Neural crest cell (in vitro differentiated cells): ENCODE measurements around the gene CDH18. TPM values are rescaled to one million over a fixed set of nuclear protein-coding genes. Genes with fewer than 3 reads are reported as not detected.

Source experiments
- DNase-seq: peaks from one replicate; pipeline ENCODE4 v3.0.0; 2021; ENCODE audit warnings: low read depth, mixed read lengths, low spot score
- H3K27ac Mint-ChIP-seq: one replicate; pipeline ENCODE4 v1.8.0; 2021; ENCODE audit warnings: mild to moderate bottlenecking, mixed read lengths; ENCODE audit not compliant: unreplicated experiment
- H3K27me3 Mint-ChIP-seq: 2 replicates; pipeline ENCODE4 v1.8.0; 2021; ENCODE audit warnings: low read depth, mild to moderate bottlenecking, mixed read lengths
- H3K36me3 Mint-ChIP-seq: 2 replicates; pipeline ENCODE4 v1.8.0; 2021; ENCODE audit warnings: low read depth, mild to moderate bottlenecking, mixed read lengths
- H3K4me1 Mint-ChIP-seq: 2 replicates; pipeline ENCODE4 v1.8.0; 2021; ENCODE audit warnings: mixed read lengths
- H3K4me3 Mint-ChIP-seq: one replicate; pipeline ENCODE4 v1.8.0; 2021; ENCODE audit warnings: mild to moderate bottlenecking, mixed read lengths
- H3K9me3 Mint-ChIP-seq: 2 replicates; pipeline ENCODE4 v1.8.0; 2021; ENCODE audit warnings: mixed read lengths
- total RNA-seq: library from RNA; stranded (reverse); gene quantifications from 2 replicates; pipeline ENCODE4 v1.2.1, GENCODE V29; 2021
- TF ChIP-seq, protein P1 (sequence below): fragments of 200-600 bp; sonication (generic); conservative IDR thresholded peaks from 2 replicates; pipeline ENCODE4 v1.5.0; 2021; ENCODE audit warnings: antibody characterized with exemption, mild to moderate bottlenecking

Gene CDH18
- total RNA-seq, 1 donor from 2014 or later: 2.2 TPM

DNA sequence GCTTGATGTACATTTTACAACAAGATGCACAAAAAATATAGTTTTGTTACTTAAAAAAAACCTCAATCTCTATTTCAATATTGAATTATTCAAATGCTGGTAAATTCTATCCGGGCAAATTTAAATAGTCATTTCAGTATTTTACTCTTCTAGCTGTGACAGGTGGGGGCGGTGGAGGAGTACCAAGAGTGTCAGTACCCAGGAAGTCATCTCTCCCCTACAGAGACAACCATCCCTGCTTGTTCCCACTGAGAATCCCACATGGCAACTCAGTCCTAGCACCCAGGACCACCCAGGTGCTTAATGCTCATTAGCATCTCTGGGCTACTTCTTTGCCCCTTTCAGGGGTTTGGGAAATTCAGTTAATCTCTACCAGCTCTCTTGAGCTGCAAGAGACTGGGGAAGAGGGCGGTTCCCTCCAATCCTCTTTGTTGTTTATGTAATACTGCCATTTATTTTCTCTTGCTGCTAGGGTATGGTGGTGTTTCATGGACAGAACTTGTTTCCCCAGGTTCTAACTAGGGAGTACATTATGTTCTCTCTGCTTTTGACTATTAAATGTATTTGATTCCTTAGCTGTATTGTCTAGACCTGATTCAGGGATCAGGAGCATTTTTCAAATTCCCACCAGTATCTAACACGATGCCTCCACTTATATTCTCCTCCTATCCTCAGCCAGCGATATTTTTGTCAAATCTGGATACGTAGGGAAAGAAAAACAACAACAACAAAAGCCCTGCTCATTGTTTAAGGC lies 122.5 kb downstream of the CDH18 start:
- TF ChIP-seq, protein P1, sequence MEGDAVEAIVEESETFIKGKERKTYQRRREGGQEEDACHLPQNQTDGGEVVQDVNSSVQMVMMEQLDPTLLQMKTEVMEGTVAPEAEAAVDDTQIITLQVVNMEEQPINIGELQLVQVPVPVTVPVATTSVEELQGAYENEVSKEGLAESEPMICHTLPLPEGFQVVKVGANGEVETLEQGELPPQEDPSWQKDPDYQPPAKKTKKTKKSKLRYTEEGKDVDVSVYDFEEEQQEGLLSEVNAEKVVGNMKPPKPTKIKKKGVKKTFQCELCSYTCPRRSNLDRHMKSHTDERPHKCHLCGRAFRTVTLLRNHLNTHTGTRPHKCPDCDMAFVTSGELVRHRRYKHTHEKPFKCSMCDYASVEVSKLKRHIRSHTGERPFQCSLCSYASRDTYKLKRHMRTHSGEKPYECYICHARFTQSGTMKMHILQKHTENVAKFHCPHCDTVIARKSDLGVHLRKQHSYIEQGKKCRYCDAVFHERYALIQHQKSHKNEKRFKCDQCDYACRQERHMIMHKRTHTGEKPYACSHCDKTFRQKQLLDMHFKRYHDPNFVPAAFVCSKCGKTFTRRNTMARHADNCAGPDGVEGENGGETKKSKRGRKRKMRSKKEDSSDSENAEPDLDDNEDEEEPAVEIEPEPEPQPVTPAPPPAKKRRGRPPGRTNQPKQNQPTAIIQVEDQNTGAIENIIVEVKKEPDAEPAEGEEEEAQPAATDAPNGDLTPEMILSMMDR: no peak
- no peak for DNase-seq
- no peaks in the 10 kb centered on the region for H3K27me3 Mint-ChIP-seq
- no peaks in the 10 kb centered on the region for H3K9me3 Mint-ChIP-seq
- peaks cover 4% of the 10 kb centered on the region for H3K4me1 Mint-ChIP-seq
- no peak overlapping the region for H3K27ac Mint-ChIP-seq
- H3K36me3 Mint-ChIP-seq: no peaks in the 10 kb centered on the region
- no peak overlapping the region for H3K4me3 Mint-ChIP-seq

DNA sequence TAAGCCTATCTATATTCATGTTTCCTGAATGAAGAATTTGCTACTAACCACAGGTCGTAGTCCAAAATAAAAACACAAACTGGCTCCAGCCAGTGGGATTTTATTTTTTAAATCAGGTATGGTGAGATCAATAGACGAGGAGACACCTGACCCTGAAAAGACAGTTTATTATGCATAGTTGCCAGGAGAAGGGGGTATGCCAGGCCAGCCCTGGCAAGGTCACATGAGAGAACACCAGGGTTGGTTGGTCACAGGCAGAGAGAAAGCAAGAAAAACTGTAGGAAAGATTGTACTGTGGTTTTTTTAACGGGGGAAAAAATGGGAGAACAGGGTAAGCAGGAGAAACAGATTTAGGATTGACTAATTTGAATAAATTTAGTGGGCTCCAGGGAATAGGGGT lies 125.3 kb downstream of the CDH18 start:
- H3K9me3 Mint-ChIP-seq: no peaks in the 10 kb centered on the region
- H3K4me3 Mint-ChIP-seq: no peak overlapping the region
- H3K4me1 Mint-ChIP-seq: peaks cover 4% of the 10 kb centered on the region
- DNase-seq: no peak
- no peak overlapping the region for H3K27ac Mint-ChIP-seq
- TF ChIP-seq, protein P1: no peak
- no peaks in the 10 kb centered on the region for H3K36me3 Mint-ChIP-seq
- H3K27me3 Mint-ChIP-seq: no peaks in the 10 kb centered on the region

DNA sequence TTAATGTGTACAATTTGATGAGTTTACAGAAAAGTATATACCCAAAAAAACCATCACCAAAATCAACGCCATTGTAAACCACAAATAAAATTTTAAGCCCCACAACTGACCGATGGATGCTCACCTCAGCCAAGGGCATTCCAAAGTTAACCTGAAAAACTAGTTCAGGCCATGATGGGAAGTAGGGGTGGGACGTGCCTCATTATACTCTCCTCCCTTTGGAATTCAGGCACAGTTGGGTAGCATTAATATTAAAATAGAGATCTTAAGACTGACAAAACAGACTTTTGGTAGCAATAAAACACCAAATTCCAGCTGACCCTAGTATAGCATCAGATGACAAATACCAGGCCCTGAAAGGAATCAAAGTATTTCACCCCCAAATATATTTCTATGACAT lies 129.0 kb downstream of the CDH18 start:
- Mint-ChIP-seq H3K9me3 (no peaks in the 10 kb centered on the region), H3K27me3 (no peaks in the 10 kb centered on the region), H3K27ac (no peak overlapping the region), H3K4me1 (no peaks in the 10 kb centered on the region), H3K4me3 (no peak overlapping the region), H3K36me3 (no peaks in the 10 kb centered on the region)
- no peak for DNase-seq
- TF ChIP-seq, protein P1: no peak

DNA sequence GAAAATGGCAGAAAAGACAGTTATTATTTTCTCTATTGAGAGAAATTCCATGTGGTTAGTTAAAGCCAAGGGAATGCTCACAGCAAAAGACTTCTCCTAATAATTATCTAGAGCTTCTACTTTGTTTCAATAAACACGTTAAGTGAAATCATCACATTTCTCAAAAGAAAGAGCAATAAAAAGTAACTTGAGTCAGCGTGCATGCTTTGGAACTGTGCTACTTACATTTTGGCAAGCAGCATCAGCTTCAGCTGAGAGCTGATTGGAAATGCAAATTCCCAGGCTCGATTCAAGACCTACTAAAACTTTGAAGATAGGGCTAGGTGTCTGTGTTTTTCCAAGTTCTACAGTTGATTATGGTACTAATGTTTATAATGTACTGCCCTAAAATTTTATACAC lies 132.1 kb downstream of the CDH18 start:
- Mint-ChIP-seq H3K9me3 (no peaks in the 10 kb centered on the region), H3K4me3 (no peak overlapping the region), H3K36me3 (no peaks in the 10 kb centered on the region)

DNA sequence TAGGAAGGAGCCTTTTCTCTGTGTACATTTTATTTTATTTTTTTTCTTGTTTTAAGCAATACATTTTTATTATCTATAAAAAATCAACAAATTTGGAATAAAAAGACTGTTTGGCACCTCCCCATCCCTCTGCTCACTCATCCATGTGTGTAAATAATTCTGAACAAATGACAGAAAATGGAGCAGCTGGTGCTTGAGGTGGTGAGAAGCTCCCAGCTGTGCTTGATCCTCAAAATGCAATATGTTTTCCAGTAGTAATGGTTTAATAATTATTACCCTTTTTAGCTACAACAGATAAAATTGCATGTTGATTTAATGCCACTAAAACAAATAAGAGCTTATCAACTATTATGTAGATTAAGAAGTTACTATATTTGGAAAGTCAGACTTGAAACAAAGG lies 132.5 kb downstream of the CDH18 start:
- Mint-ChIP-seq H3K27ac (no peak overlapping the region), H3K9me3 (no peaks in the 10 kb centered on the region), H3K36me3 (no peaks in the 10 kb centered on the region), H3K27me3 (no peaks in the 10 kb centered on the region), H3K4me3 (no peak overlapping the region), H3K4me1 (no peaks in the 10 kb centered on the region)
- DNase-seq: no peak
- TF ChIP-seq, protein P1: no peak

More for the DNA sequence above, 132.1 kb downstream of the CDH18 start:
- TF ChIP-seq, protein P1: no peak
- no peak overlapping the region for H3K27ac Mint-ChIP-seq
- no peaks in the 10 kb centered on the region for H3K4me1 Mint-ChIP-seq
- DNase-seq: no peak
- no peaks in the 10 kb centered on the region for H3K27me3 Mint-ChIP-seq
